Ramos (cell line): ENCODE results near the gene INTS13.
"Not testable (repeated sequence)": the region's sequence is repeated elsewhere in the genome, so short reads cannot be mapped to it uniquely, and the experiment has no call there.

Source experiments
- in situ Hi-C: fragments of 300-500 bp; cut with MboI; formaldehyde crosslinking; loops from one replicate; pipeline ENCODE4 v1.14.3; 2022; ENCODE audit warnings: low sequenced_read_pairs; ENCODE audit not compliant: unreplicated experiment

The INTS13 gene

DNA sequence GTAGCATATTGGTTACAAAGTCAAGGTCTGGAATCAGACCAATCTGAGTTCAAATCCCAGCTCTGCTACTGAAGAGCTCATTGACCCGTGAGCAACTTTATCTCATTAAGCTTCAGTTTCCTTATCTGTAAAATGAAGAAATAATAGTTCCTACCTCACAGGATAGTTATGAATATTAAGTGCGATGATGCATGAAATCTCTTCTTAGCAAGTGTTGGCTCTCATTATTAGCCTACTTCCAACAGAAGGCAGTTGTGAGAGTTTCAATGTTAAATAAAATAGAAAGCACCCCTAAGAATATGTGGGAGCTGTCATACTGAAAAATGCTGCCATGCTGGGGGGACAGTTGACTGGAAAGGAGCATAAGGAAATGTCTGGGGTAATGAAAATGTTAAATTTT is 65.8 kb downstream of the INTS13 start:
- in situ Hi-C loops, result no loop called here

DNA sequence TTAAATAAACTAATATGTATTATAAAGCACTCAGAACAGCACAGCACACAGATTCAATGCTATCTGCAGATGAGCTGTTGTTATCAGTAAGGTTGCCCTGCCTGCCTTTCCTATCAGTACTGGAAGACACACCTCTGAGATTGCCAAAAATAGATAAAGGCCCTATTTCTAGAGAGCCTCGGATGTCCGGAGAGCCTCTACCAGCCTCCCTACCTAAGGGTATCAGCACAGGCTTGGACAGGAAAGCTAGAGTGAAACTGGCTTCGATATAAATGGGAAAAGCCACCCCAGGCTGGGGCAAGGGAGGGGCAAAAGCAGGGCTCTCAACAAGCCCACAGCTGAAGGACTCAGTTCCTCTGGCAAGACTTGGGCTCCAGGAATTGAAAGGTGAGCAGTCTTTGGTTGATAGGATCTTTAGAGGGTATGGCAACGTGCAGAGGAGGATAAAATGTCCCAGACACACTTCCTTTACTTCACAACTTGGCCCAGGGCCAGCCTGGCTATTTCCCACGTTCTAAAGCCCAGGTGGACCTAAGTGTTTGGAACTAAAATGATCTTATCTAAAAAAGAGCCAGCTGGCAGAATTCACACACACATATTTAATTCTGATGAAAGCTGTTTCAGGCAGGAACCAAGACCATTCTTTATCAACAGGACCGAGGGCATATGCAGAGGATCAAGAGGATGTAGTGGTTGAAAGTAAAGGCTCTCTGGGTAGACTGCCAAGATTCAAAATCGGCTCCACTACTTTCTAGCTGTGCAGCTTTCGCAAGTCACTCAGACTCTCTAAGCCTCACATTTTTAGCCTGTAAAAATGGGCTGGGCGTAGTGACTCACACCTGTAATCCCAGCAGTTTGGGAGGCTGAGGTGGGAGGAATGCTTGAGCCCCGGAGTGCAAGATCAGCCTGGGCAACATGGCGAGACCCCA is 67.0 kb downstream of the INTS13 start:
- in situ Hi-C loops, result no loop called here

DNA sequence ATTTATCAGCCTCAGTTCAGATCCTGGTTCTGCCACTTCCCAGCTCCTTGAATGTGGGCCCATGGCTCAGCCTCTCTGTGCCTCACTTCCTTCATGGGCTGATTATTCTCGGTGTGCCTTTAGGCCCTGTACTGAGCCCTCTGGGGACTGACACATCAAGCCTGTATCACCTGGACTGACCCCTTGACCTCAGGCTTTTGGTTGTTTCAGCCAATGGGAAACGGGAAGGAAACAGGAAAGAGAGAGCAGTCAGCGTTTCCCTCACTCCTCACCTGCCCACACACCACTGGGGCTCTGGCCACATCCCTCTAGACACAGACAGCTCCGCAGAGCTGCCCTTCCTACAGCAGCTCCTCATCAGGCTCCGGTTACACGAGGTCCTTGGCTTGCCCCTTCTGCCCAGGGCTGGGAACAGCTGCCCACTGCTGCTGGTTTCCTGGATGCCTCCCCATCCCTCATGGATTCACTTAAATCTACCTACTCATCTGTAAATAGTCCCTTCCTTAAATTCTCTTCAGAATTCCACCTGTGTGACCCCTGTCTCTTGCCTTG is 67.8 kb downstream of the INTS13 start:
- in situ Hi-C loops, result no loop called here

GRCh38 chr12:26869104-26869494 is 68.7 kb downstream of the INTS13 start:
- in situ Hi-C loops, result no loop called here

DNA sequence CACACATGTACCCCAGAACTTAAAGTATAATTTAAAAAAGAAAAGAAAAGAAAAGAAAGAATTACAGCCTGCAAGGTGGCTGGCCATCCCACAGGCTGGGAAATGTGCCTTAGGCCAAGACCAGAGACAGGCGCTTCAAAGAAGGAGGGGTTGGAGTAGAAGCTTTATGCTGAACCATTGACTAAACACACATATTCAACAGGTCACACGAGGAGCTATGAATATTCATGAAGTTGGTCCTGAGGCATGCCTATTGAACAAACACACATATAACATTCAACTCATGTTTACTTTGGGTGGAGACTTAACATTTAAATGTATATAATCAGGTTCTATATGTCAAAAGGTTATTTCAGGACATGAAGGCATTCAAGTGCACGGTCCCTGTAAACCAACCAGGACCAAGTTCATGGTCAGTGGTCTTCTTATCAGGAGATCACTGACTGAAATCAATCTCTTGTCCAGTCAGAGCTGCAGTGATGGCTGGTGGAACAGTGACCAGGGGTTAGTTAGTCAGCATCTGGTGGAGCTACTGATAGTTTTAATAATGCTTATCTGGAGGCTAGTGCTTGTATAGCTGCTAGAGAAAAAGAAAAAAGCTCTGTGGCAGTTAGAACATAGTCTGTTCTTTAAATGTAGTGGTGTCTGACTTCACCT is 69.2 kb downstream of the INTS13 start:
- in situ Hi-C loops, result no loop called here

DNA sequence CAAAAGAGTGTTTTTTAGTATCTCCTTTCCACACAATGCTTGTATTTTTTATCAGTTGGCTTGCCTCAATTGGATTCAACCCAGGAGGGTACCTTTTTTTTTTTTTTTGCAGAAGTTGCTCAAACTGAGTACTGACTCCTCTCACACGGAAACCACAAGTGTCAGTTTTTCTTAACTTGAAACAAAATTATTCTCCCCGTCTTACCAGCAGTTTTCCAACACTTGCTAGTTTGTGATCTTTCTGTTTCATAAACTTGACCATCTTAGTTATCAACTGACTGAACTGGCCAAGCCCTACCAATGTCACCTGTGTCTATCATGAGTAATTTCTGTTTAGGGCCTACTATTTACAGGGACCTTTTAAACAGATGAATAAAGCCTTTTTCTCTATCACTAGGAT is 70.7 kb downstream of the INTS13 start:
- in situ Hi-C loops, result no loop called here

DNA sequence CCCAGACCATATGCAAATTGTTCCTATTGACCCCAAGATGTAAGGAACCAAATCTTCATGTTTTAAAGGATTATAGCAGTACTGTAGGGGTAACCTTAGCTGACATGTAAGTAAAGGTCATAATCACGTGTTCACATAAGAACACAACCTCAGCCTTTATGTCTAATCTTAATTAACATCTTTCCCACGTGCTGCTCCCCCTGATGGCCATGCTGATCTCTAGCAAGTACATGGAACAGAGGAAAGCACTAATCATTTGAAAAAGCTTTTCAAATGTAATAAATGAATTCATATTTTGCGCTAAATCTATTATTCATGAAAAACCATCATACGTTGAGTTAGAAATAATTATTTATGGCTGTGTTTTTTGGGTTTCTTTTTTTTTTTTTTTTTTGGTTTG is 74.3 kb downstream of the INTS13 start:
- in situ Hi-C loops, result no loop called here

- in situ Hi-C loops, result not testable (repeated sequence)
These were observed 75.0 kb downstream of the INTS13 start for GRCh38 chr12:26862787-26863186.

DNA sequence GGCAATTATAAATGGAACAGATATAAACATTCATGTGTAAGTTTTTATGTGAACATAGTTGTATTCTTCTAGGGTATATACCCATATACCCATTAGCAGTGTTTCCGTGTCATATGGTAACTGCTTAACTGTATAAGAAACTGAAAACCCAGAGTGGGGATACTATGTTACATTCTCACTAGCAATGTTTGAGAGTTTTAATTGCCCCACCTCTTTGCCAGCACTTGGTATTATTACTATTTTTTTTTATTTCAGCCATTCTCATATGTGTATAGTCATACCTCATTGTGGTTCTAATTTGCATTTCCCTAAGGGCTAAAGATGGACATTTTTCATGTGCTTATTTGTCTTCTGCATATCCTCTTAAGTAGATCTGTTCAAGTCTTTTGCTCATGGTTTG is 76.1 kb downstream of the INTS13 start:
- in situ Hi-C loops, result no loop called here

DNA sequence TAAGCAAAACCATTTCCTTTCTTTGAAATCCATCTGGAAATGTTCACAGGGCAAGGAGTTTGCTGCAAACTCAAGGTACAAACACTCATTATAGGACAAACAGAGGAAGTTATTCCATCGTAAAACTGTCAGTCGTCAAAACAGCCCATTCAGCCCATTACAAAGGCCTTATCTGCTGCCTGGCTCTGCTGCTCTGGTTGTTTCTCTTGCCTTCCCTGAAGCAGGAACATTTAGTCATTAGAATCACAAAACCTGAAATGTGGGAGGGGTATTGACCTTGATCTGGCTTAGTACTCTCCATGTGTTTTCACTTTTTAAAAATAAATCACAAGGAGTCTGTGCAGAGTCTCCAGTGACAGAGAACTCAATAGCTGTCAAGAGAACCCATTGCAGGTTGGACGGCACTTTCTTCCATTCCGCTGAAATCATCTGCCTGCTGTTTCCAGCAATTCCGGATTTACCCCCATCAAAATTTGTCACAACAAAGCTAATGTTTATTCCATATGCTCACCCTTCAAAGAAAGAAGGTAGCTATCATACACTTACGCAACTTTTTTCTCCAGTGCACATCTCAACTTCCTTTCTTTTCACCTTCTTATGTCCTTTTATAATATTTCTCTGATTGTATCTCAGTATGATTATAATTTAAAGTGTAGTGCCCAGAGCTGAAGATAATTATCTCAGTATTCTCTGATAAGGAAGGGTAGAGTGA is 80.2 kb downstream of the INTS13 start:
- in situ Hi-C loops, result loop anchor here (10.0 kb wide), 1 partner anchor 157 kb away; the partner anchor contains the start of gene TM7SF3

GRCh38 chr12:26855337-26855736 is 82.4 kb downstream of the INTS13 start:
- in situ Hi-C loops, result loop anchor here (10.0 kb wide), 1 partner anchor 159 kb away; the partner anchor contains the start of gene TM7SF3
